K562 (cell line): ENCODE data around the gene CD46. TPM values are rescaled to one million over a fixed set of nuclear protein-coding genes. Genes with fewer than 3 reads are reported as not detected.

Experiments used
- ATF4 ChIP-seq: fragments of 450-650 bp; formaldehyde crosslinking; IDR thresholded peaks from 2 replicates; pipeline ENCODE4 v1.4.0; 2022; ENCODE audit warnings: mild to moderate bottlenecking, moderate library complexity
- CGGBP1 ChIP-seq: fragments of 250-450 bp; sonication (Bioruptor Pico); IDR thresholded peaks from 2 replicates; pipeline ENCODE4 v1.9.0; 2021; ENCODE audit warnings: mild to moderate bottlenecking
- CLOCK ChIP-seq: fragments of 250-450 bp; sonication (Bioruptor Pico); IDR thresholded peaks from 2 replicates; pipeline ENCODE4 v1.4.0; 2020; ENCODE audit warnings: mild to moderate bottlenecking, moderate library complexity, borderline replicate concordance
- DEAF1 ChIP-seq: fragments of 450-650 bp; formaldehyde crosslinking; IDR thresholded peaks from 2 replicates; pipeline ENCODE4 v1.4.0; 2020; ENCODE audit warnings: mild to moderate bottlenecking, moderate library complexity
- DMBX1 ChIP-seq: fragments of 250-450 bp; sonication (Bioruptor Pico); IDR thresholded peaks from 2 replicates; pipeline ENCODE4 v1.8.0; 2022; ENCODE audit warnings: inconsistent platforms, mild to moderate bottlenecking, moderate library complexity, borderline replicate concordance
- E2F3 ChIP-seq: fragments of 250-450 bp; sonication (Bioruptor Pico); IDR thresholded peaks from 2 replicates; pipeline ENCODE4 v1.4.0; 2020; ENCODE audit warnings: mild to moderate bottlenecking
- ELF4 ChIP-seq: fragments of 450-650 bp; formaldehyde crosslinking; IDR thresholded peaks from 2 replicates; pipeline ENCODE4 v1.4.0; 2022; ENCODE audit warnings: missing genetic modification characterization
- GATAD2A ChIP-seq: fragments of 450-650 bp; IDR thresholded peaks from 2 replicates; pipeline ENCODE4 v1.6.1; 2017
- HBP1 ChIP-seq: fragments of 450-650 bp; formaldehyde crosslinking; IDR thresholded peaks from 2 replicates; pipeline ENCODE4 v1.4.0; 2022; ENCODE audit warnings: missing genetic modification characterization
- NR4A1 ChIP-seq, 2 experiments: fragments of 250-450 bp in 1 of 2; fragments of 450-650 bp in 1 of 2; sonication (Bioruptor Pico) in 1 of 2; IDR thresholded peaks; 2 replicates each; pipeline versions ENCODE4 v1.4.0 to v1.6.1; 2016 to 2020; ENCODE audit warnings: mild to moderate bottlenecking in 2 of 2, missing compliant biosample characterization in 1 of 2, missing genetic modification characterization in 1 of 2, moderate library complexity in 1 of 2
- OTX1 ChIP-seq: fragments of 450-650 bp; formaldehyde crosslinking; IDR thresholded peaks from 2 replicates; pipeline ENCODE4 v1.4.0; 2022; ENCODE audit warnings: mild to moderate bottlenecking
- TCFL5 ChIP-seq: fragments of 250-450 bp; sonication (Bioruptor Pico); conservative IDR thresholded peaks from 2 replicates; pipeline ENCODE4 v1.6.1; 2021; ENCODE audit warnings: mild to moderate bottlenecking, moderate library complexity, matching md5 sums
- TRIM24 ChIP-seq, 2 experiments: fragments of 450-650 bp; IDR thresholded peaks; 2 replicates each; pipeline ENCODE4 v1.6.1; 2016
- ZBTB26 ChIP-seq: fragments of 450-650 bp; formaldehyde crosslinking; IDR thresholded peaks from 2 replicates; pipeline ENCODE4 v1.4.0; 2022; ENCODE audit warnings: missing genetic modification characterization
- ZNF212 ChIP-seq: fragments of 450-650 bp; formaldehyde crosslinking; IDR thresholded peaks from 2 replicates; pipeline ENCODE4 v1.4.0; 2020; ENCODE audit warnings: mild to moderate bottlenecking
- ZNF311 ChIP-seq: fragments of 250-450 bp; sonication (Bioruptor Pico); IDR thresholded peaks from 2 replicates; pipeline ENCODE4 v1.4.0; 2020; ENCODE audit warnings: mild to moderate bottlenecking, moderate library complexity
- ZNF707 ChIP-seq: fragments of 250-450 bp; sonication (Bioruptor Pico); conservative IDR thresholded peaks from 2 replicates; pipeline ENCODE4 v1.8.0; 2022; ENCODE audit warnings: inconsistent platforms, mild to moderate bottlenecking, moderate library complexity
- ZNF76 ChIP-seq: fragments of 250-450 bp; sonication (Bioruptor Pico); IDR thresholded peaks from 2 replicates; pipeline ENCODE4 v1.4.0; 2020; ENCODE audit warnings: mild to moderate bottlenecking, moderate library complexity, borderline replicate concordance
- ZNF79 ChIP-seq: fragments of 250-450 bp; sonication (Bioruptor Pico); IDR thresholded peaks from 2 replicates; pipeline ENCODE4 v1.4.0; 2020; ENCODE audit warnings: low read depth, mild to moderate bottlenecking, moderate library complexity
- polyA plus RNA-seq, 8 experiments: library from polyadenylated mRNA; depleted of rRNA in 4 of 8; stranded (reverse) in 5 of 8; unstranded in 3 of 8; fragments of >200 nt; fragmentation: Nextera tagmentation in 2 of 8; fragmentation: Illumina TruSeq in 1 of 8; extraction: Ambion mirVana in 2 of 8; extraction: Trizol in 1 of 8; gene quantifications; 2 replicates each; pipeline versions ENCODE4 v1.2.1 to v1.2.3, GENCODE V29; 2011 to 2014; ENCODE audit warnings: inconsistent platforms in 1 of 8, missing spikeins in 1 of 8
- total RNA-seq, 7 experiments: library from RNA; depleted of rRNA in 6 of 7; stranded (reverse); fragments of >200 nt in 6 of 7; fragmentation: Illumina TruSeq in 2 of 7; extraction: Trizol in 2 of 7; gene quantifications; 2 replicates each; pipeline versions ENCODE4 v1.2.1 to v1.2.3, GENCODE V29; 2011 to 2021; ENCODE audit warnings: low replicate concordance in 1 of 7

CD46 gene
- total and polyA plus RNA-seq, 9 of the 15 experiments (the other 6 are each of a cell fraction or from before 2014, with no cell fraction given): 87.9 to 374 (median 156) TPM

GRCh38 chr1:207751463-207751789 lies 428 bp upstream of the CD46 start (continued):
- TF ChIP-seq CGGBP1 (CRISPR knock-in tag) (0 out of 2 replicates have a peak, but pooled peaks have one; percentile 69), ZNF311 (peak; percentile 54; the same call in 1 of the 2 replicates), DMBX1 (CRISPR knock-in tag) (peak; percentile 69), DEAF1 (CRISPR knock-in tag) (0 out of 2 replicates have a peak, but pooled peaks have one; percentile 10), GATAD2A (0 out of 2 replicates have a peak, but pooled peaks have one; percentile 31), TRIM24 (IDR thresholded peaks at IDR 0.05) (0 out of 4 replicates have a peak, but pooled peaks of 1 of the 2 experiments have one; percentile 7), ZNF79 (CRISPR knock-in tag) (0 out of 2 replicates have a peak, but pooled peaks have one; percentile 63), ELF4 (CRISPR knock-in tag) (peak; percentile 77), ZBTB26 (CRISPR knock-in tag) (0 out of 2 replicates have a peak, but pooled peaks have one; percentile 15), ATF4 (CRISPR knock-in tag) (peak; percentile 62; the same call in 1 of the 2 replicates), HBP1 (CRISPR knock-in tag) (peak; percentile 61; the same call in 1 of the 2 replicates), ZNF212 (0 out of 2 replicates have a peak, but pooled peaks have one; percentile 29), NR4A1 (CRISPR knock-in tag; IDR thresholded peaks at IDR 0.05) (peak; percentile 91), NR4A1 (tag; IDR thresholded peaks at IDR 0.05) (peak; percentile 67; the same call in 1 of the 2 replicates), ZNF707 (CRISPR knock-in tag) (0 out of 2 replicates have a peak, but pooled peaks have one; percentile 37), E2F3 (CRISPR knock-in tag) (0 out of 2 replicates have a peak, but pooled peaks have one; percentile 75), OTX1 (CRISPR knock-in tag) (0 out of 2 replicates have a peak, but pooled peaks have one; percentile 61), TCFL5 (CRISPR knock-in tag) (0 out of 2 replicates have a peak, but pooled peaks have one; percentile 25), CLOCK (CRISPR knock-in tag) (0 out of 2 replicates have a peak, but pooled peaks have one; percentile 31), ZNF76 (CRISPR knock-in tag) (peak; percentile 75; the same call in 1 of the 2 replicates)
